Prostate gland (tissue), 2 donors: ENCODE data around the gene FANCE.

ENCODE experiments used
- POLR2A ChIP-seq: fragments of 450-650 bp; IDR thresholded peaks from one replicate; pipeline ENCODE4 v1.6.1; 2016; ENCODE audit warnings: antibody characterized with exemption, mild to moderate bottlenecking
- POLR2AphosphoS5 ChIP-seq: sonication (generic); formaldehyde crosslinking; IDR thresholded peaks from one replicate; pipeline ENCODE4 v1.6.1; 2017; ENCODE audit warnings: antibody characterized with exemption
- TF ChIP-seq, protein P1 (sequence below), 4 experiments: fragments of 200-600 bp in 2 of 4; fragments of 450-650 bp in 2 of 4; sonication (generic) in 2 of 4; IDR thresholded peaks; 1 replicate in 3 of 4; 2 replicates in 1 of 4; pipeline ENCODE4 v1.5.1; 2016 to 2019; ENCODE audit warnings: antibody characterized with exemption in 4 of 4, mild to moderate bottlenecking in 2 of 4, moderate library complexity in 2 of 4

DNA sequence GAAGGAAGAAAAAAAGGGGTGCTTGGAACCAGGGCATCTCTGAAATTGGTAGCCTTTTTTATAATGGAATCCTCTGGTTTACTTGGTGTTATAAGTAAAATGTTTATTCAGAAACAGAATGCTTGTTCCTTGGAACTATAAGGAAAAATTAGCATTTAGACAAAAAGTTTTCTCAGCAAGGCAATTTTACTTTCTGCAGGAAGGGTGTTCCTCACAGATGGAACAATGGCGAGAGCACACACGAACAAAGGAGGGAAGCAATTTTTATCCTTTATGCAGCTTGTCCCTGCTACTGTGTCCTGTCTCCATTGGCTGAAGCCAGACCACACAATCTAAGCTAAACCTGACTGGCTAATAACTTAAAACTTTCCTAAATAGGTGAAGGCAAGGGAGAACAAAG, 22.7 kb upstream of the FANCE start:
- TF ChIP-seq, protein P1, sequence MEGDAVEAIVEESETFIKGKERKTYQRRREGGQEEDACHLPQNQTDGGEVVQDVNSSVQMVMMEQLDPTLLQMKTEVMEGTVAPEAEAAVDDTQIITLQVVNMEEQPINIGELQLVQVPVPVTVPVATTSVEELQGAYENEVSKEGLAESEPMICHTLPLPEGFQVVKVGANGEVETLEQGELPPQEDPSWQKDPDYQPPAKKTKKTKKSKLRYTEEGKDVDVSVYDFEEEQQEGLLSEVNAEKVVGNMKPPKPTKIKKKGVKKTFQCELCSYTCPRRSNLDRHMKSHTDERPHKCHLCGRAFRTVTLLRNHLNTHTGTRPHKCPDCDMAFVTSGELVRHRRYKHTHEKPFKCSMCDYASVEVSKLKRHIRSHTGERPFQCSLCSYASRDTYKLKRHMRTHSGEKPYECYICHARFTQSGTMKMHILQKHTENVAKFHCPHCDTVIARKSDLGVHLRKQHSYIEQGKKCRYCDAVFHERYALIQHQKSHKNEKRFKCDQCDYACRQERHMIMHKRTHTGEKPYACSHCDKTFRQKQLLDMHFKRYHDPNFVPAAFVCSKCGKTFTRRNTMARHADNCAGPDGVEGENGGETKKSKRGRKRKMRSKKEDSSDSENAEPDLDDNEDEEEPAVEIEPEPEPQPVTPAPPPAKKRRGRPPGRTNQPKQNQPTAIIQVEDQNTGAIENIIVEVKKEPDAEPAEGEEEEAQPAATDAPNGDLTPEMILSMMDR (IDR thresholded peaks at IDR 0.05) = no peak
- no peak for TF ChIP-seq POLR2AphosphoS5
- TF ChIP-seq POLR2A = no peak
